HG03378 (cell line): Measurements from ENCODE around the gene ZCCHC24.

Experiments
- ATAC-seq: cut with Tn5 transposase; IDR thresholded peaks from one replicate; pipeline ENCODE4 v1.9.1; 2021; ENCODE audit warnings: mild to moderate bottlenecking, moderate library complexity; ENCODE audit not compliant: unreplicated experiment

ZCCHC24 gene

DNA sequence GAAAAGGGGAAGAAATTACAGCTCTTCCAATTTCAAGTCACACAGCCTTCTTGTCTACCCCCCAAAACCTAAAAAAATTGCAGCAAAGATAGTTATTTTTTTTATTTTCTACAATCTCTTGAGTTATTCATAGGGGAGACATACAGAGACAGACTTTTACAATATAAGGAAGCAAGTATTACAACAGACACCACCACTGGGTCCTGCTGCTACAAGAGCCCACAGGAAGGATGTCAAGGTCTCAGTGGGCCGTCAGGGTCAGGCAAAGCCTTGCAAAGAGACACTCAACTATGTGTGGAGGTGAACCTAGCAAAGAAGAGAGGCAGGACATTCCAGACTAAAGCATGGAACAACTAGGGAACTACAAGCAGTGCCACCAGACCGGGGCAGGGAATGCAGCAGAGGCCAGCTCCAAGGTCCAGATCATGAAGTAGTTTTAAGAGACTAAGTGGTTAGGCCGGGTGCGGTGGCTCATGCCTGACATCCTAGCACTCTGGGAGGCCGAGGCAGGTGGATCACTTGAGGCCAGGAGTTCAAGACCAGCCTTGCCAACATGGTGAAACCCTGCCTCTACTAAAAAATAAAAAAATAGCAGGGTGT lies 28.2 kb upstream of the ZCCHC24 start:
- ATAC-seq: no peak

DNA sequence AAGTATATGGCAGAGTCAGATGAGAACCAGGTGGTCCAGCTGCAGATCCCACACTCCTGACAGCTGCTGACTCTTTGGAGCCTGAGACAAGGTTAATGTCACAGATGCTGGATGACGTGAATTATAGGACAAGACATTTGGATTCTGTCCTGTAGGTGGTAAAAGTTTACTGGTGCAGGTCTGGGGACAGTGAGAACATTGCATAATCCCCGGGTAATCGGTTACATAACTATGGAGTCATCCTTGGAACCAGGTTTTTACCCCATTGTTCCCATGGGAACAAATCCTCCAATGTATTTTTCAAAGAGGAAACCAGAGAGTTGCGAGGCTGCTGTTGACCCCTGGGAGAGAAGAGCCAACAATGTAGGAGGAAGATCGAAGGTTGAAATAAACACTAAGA lies 27.5 kb upstream of the ZCCHC24 start:
- no peak for ATAC-seq

DNA sequence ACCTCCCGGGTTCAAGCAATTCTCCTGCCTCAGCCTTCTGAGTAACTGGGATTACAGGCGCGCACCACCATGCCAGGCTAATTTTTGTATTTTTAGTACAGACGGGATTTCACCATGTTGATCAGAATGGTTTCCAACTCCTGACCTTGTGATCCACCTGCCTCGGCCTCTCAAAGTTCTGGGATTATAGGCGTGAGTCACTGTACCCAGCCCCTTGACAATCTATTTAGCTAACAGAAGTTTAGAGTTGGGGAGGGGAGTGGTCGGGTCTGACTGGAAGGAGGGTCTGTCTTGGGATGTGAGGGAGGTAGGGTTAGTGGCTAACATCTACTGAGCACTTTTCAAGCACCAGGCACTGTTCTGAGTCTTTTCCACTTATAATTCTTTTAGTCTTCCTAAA lies 27.0 kb upstream of the ZCCHC24 start:
- ATAC-seq: no peak

DNA sequence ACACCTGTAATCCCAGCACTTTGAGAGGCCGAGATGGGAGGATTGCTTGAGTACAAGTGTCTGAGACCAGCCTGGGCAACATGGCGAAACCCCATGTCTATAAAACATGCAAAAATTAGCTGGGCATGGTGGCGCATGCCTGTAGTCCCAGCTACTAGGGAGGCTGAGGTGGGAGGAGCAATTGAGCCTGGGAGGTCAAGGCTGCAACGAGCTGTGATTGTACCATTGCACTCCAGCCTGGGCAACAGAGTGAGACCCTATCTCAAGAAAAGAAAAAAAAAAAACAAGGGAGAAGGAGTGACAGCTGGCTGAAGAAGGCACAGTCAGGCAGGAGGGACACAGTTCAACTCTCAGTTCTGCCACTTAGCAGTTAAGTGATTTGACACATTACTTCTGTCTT lies 26.4 kb upstream of the ZCCHC24 start:
- ATAC-seq: no peak

DNA sequence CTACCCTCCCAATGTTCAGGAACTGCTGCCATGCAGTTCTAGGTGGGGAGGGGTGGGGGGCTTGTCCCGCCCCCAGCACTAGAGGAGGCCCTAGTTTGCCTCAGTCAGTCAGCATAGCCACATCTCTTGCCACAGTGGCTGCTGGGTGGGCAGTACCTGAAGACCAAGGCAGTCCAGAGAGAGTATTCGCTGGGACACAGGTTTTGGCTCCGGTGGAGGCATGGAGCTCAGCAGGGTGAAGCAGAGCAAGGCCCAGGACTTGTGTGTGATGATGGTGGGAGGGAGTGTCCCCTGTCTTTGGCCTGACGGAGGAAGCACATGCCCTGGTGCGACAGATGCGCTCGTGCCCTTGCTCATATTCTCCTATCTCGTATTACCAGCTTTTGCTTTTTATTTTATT lies 24.7 kb upstream of the ZCCHC24 start:
- ATAC-seq: no peak

DNA sequence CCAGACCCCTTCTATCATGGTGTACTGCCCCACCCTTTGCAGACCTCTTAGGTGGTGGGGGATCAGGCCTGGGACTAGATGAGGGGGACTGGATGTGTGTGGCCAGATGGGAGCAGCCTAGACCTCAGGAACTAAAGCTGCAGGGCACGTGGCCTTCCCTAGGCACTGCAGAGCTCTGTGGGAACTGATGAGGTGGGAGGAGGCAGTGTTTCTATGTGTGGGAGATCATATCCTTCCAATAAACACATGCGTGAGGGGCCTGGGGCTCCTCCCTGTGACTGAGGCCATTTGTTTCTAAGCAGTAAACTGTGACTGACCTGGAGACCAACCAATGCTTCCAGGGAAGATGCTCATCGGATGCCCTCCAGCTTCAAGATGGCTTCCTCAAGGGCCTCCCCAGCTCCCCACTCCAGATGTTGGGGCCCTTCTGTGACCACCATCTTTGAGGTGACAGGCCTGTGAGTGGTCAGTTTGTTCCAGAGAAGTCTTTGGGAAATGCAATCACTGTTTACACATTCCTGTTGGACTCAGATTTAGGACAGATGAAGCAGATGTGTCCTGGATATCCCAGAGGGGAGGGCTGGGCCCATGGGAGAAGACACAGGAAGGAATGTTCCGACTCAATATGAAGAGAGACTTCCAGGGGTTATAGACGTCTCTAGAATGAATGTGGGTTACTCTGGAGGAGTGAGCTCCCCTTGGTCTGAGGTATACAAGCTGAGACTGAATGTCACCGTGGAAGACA lies 23.6 kb upstream of the ZCCHC24 start:
- no peak for ATAC-seq

DNA sequence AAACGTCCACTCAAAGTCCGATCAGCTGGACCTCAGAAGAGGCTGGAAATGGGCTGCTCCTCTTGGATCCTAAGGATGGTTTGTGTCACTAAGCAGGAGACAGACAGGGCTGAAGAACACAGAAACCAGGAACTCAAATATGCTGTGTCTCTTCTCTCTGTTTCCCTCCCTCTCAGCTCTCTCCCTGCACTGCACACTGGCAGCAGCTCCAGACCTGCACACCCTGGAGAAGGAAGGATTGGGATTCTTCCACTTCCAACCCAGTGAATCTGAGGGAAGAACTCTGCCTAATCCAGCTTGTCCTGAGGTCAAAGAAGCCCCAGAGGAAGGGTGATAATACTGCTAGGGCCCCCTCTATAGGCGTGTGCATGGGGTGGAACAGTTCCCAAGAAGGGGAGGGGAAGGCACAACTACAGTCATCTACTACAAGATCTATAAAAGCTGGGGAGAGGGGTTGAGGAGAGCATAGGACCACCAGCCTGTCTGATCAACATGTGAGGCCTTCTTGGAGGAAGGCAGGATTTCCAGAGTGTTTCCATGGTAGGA lies 22.7 kb upstream of the ZCCHC24 start:
- ATAC-seq: no peak

DNA sequence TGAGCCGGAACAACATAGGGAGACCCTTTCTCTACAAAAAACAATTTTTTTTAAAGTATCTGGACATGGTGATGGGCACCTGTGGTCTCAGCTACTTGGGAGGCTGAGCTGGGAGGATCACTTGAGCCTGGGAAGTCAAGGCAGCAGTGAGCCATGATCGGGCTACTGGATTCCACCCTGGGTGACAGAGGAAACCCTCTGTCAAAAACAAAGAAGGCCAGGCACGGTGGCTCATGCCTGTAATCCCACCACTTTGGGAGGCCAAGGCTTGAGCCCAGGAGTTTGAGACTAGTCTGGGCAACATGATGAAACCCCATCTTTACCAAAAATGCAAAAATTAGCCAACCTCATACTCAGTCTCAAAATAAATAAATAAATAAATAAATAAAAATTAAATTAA lies 19.9 kb upstream of the ZCCHC24 start:
- ATAC-seq: no peak

DNA sequence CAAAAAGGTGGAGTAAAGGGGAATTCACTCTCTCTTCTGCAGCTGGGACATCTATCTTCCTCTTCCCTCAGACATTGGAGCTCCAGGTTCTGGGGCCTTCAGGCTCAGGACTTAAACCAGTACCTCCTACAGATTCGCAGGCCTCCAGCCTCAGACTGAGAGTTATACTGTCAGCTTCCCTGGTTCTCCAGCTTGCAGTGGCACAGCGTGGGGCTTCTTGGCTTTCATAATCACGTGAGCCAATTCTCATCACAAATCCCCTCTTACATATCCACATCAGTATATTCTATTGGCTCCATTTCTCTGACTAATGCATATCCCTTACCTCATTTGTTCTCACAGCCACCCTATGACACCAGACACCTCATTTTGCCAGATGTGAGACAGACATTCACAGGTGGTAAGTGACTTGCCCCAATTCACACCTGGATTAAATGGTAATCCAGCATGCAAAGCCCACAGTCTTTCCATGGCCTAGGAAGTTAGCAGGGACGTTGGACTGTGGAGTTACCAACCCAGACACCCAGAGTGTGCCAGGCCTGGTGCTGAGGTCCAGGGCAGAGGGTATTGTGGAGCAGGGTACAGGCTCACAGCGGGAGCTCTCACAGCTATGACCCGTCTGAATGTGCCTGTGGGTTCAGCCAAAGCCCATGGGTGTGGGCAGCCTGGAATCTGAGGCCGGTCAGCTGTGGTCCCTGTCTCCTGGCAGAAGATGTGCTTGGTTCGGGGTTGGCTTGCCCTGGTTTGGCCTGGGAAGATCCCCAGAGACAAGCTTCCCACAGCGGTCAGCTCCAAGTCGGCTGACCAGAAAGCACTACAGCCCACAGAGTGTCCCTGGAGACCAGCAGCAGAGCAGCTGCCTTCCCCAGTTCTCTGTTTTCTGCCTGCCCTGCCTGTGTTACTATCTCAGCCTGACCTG lies 18.4 kb upstream of the ZCCHC24 start:
- no peak for ATAC-seq

DNA sequence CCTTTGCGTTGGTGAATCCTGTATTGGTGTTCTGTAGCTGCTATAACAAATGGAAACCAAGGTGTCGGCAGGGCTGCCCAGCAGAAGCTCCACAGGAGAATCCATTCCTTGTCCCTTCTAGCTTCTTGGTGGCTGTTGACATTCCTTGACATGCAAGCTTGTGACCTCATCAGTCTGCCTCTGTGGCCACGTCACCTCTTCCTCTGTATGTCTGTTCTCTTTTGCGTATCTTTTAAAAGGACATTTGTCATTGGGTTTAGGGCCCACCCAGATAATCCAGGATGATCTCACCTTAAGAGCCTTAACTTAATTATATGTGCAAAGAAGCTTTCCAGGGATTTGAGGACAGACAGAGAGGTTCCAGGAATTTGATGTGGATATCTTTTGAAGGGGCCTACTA lies 15.3 kb upstream of the ZCCHC24 start:
- no peak for ATAC-seq

DNA sequence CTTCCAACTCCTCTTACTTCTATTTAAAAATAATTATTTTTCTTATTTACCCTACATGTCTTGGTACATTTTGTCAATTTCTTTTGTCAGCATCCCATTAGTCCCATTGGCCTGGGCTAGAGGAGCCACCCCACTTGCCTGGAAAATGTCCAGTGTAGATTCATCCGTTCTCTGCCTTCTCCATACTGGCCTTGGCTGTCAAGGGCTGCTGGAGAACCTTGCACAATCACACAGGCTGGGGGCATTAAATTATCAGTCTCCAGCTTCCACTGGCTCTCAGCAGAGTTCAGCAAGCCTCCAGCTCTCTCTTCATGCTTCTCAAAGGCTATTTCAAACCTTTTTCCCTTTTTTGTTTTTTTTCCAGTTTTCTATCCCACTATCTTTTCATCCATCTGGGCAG lies 13.8 kb upstream of the ZCCHC24 start:
- ATAC-seq: no peak

DNA sequence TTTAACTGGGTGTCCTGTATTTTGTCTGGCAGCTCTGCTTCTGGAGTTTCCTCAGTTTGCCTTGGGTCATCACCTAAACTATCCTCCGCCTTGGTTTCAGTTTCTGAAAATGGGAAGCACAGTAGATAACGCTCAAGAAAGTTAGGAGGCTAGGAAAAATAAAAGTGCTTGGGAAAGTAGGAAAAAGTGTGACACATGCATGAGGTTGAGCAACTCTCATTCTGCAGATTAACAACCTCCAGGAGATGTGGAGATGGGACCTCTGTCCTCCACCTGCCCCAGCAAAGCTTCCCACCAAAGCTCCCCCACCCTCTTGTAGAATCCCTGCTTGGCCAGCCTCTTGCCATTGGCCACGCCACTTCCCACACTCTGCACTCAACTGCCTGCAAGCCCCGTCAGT lies 13.1 kb upstream of the ZCCHC24 start:
- no peak for ATAC-seq

DNA sequence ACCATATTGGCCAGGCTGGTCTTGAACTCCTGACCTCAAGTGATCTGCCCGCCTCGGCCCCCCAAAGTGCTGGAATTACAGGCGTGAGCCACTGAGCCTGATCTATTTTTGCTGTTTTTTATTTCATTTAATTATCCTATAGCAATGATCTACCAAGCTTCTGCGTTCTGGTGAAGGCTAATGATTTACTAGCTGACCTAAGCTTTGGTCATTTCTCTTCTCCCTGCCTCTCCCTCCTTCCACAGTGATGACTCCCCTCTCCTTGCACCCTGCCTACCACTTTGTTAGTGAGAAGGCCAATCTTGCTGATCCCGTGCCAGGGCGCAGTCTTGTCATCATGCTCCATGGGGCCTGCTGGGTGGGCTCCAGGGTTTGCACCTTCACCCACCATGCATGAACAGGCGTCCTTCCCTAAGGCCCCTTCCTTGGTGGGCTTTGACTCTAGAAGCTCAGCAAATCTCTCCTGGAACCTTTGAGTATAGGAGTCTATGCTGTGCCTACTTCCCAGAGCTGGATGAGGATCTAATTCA lies 11.9 kb upstream of the ZCCHC24 start:
- ATAC-seq: no peak

DNA sequence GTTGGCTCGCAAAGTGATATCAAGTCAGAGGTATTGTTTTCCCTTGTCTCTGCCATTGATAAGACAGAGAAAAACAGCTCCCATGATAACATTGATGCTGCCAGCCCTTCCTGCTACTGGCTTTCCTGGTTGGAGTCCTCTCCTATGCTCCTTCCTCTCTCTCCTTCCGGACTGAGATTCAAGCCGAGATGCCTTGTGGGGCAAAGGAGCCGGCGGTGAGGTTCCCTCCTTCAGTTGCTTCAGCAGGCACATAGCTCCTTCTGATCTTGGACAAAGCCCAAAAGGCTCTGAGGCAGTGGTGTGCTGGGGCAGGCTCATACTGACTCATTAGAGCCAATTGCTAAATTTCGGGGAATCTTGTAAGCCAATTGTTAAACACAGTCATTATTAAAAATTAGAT lies 8.8 kb upstream of the ZCCHC24 start:
- no peak for ATAC-seq

DNA sequence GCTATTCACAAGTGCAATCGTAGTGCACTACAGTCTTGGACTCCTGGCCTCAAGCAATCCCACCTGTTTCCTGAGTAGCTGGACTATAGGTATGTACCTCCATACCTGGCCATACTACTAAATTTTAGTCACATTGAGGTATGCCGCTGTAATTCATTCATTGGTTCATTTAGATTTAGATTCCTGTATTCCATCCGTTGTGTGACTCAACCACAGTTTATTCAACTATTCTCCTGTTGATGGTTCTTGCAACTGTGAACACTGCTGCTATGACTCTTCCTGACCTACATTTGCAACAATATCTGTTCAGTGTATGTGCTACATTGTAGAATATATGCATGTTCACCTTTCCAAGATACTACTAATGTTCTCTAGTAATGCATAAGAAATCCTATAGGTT lies 8.0 kb upstream of the ZCCHC24 start:
- ATAC-seq: no peak

DNA sequence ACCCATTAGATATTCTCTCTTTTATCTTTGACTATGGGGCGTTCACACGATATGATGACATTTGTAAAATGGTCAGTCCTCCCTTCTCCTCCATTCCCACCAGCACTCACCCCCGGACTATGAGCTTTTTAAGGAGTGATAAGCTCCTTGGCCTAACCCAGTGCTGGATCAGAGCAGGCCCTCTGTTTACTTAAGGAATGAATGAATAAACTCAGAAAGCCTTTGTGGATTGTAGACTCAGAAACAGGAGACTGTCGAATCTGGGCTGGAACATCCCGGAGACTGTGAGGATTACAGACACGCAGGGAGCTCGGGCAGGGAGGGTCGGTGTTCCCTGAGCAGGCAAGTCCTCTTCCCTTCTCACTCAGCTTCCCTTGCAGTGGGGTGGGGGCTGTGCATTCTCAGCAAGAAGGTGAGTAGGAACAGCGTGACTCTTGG lies 6.8 kb upstream of the ZCCHC24 start:
- ATAC-seq: no peak

DNA sequence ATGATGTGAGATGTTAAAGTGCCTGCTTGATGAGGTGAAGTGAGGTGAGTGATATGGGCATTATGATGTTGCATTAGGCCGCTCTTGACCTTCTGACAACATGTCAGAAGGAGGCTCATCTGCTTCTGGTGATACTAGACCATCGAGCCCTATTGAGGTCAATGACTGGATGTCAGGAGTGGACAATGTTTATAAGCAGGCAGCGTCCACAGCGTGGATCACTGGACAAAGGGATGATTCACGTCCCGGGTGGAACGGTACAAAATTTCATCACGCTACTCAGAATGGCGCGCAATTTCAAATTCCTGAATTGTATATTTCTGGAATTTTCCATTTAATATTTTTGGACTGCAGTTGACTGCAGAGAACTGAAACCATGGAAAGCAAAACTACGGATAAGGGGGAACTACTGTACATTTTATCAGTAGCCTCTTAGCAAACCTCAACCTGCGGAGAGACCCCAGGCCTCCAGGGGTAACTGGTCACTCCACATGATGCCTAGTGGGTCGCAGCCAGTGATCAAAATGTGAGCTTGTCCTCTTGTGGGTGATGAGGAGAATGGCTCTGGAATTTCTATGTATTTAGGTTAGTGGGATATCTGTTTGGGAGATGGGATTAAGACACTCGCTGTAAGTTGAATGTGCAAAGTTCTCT lies 5.7 kb upstream of the ZCCHC24 start:
- ATAC-seq: no peak

DNA sequence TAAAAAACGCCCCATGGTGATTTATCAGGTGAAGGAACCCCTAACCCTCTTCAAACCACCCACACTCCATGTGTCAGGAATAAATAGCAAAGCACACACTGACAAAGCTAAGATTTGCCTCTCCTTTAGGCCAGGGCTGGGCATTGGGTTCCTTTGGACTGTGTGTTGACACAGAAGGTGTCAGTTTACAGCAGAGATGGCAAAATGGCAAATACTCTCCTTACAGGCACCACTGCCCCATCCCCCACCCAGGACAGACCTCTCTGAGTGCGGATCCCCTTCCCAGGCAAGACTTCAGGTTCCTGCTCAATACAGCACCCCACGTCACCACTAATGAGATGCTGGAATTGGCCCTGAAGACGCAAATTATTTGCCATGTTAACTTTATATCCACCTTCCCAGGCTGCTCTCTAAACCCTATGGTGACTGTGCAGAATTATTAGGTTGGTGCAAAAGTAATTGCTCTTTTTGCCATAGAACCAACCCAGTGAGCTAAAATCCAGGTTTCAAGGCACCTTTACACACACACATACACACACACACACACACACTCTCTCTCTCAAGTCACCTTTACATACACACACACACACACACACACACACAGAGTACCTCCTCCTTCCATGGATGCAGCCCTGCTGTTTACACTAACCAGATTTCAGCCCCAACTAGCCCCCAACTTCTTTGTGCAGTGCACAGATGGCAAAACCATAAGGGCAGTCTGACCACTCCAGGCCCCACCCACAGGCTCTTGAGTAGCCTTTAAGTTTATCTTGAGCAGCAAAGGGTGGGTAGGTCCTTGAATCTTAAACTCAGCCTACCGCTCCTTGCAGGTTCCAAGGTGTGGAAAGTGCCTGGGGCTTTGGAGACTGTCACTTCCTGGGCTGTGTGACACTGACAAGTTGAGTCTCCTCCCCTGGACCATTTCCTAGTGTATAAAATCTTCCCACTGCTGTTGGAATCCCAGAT lies 4.0 kb upstream of the ZCCHC24 start:
- ATAC-seq: no peak

DNA sequence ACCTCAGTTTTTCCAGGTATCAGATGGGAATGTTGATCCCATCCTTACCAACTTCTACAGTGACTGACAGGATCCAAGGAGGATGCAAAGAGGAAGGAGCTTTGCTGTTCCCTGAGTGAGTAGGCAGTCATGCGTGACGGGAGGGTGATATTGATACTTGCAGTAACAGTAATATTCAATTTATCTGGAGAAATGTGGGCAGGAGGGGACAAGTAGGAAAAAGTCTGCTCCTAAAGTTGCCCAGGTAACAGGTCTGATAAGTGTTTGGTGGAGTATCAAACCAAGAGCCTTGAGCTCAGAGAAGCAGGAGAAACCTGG lies 3.3 kb upstream of the ZCCHC24 start:
- ATAC-seq: no peak
